Peyer's patch (tissue), 4 donors: Measurements from ENCODE around the gene SCN1B.
"Not testable (repeated sequence)": the region's sequence is repeated elsewhere in the genome, so short reads cannot be mapped to it uniquely, and the experiment has no call there.

ENCODE experiments used
- CTCF ChIP-seq, 6 experiments: fragments of 450-650 bp in 4 of 6; fragments of 200-600 bp in 2 of 6; sonication (generic) in 1 of 6; IDR thresholded peaks; one replicate each; pipeline ENCODE4 v1.5.1; 2017 to 2019; ENCODE audit warnings: antibody characterized with exemption in 6 of 6, mild to moderate bottlenecking in 3 of 6, moderate library complexity in 1 of 6
- POLR2A ChIP-seq, 2 donors: fragments of 450-650 bp; IDR thresholded peaks; one replicate each; pipeline ENCODE4 v1.5.1; 2017; ENCODE audit warnings: antibody characterized with exemption in 2 of 2, mild to moderate bottlenecking in 2 of 2, moderate library complexity in 2 of 2

DNA sequence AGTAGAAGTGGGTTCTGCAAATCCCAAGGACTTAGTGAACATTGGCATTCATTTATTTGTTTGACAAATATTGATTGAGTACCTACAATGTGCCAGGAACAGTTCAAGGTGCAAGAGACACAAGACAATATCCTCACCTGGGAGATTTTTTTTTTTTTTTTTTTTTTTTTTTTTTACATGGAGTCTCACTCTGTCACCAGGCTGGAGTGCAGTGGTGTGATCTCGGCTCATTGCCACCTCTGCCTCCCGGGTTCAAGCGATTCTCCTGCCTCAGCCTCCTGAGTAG lies 1.7 kb upstream of the SCN1B start:
- not testable (repeated sequence) for TF ChIP-seq CTCF, POLR2A (IDR thresholded peaks at IDR 0.05)
